ENCODE measurements around the gene CEP350. TPM values are rescaled to one million over a fixed set of nuclear protein-coding genes. Genes with fewer than 3 reads are reported as not detected.

Gene CEP350
- total RNA-seq, 1 donor from 2014 or later: 44.6 TPM

- intact Hi-C loops (cut with micrococcal nuclease): no loop called here
- Mint-ChIP-seq H3K4me3 (no peak overlapping the region), H3K27ac (no peak overlapping the region), H3K4me1 (ENCODE audit: low read depth) (no peaks in the 10 kb centered on the region), H3K27me3 (ENCODE audit: insufficient read depth) (peaks cover 21% of the 10 kb centered on the region), H3K9me3 (no peaks in the 10 kb centered on the region), H3K36me3 (ENCODE audit: low read depth) (no peaks in the 10 kb centered on the region)
- no peak for DNase-seq (ENCODE audit: low spot score)
Observed at GRCh38 chr1:179929955-179930798, 24.4 kb upstream of the CEP350 start.

- no peaks in the 10 kb centered on the region for H3K9me3 Mint-ChIP-seq
- H3K36me3 Mint-ChIP-seq (ENCODE audit: low read depth): no peaks in the 10 kb centered on the region
- H3K4me1 Mint-ChIP-seq (ENCODE audit: low read depth): no peaks in the 10 kb centered on the region
- H3K27me3 Mint-ChIP-seq (ENCODE audit: insufficient read depth): peaks cover 21% of the 10 kb centered on the region
- intact Hi-C loops (cut with micrococcal nuclease): no loop called here
- H3K27ac Mint-ChIP-seq: no peak overlapping the region
- H3K4me3 Mint-ChIP-seq: no peak overlapping the region
- no peak for DNase-seq (ENCODE audit: low spot score)
Observed at GRCh38 chr1:179930867-179931266, 23.7 kb upstream of the CEP350 start.

GRCh38 chr1:179933219-179933618 lies 21.4 kb upstream of the CEP350 start:
- H3K9me3 Mint-ChIP-seq: no peaks in the 10 kb centered on the region
- H3K36me3 Mint-ChIP-seq (ENCODE audit: low read depth): no peaks in the 10 kb centered on the region
- H3K27ac Mint-ChIP-seq: no peak overlapping the region
- DNase-seq (ENCODE audit: low spot score): no peak
- intact Hi-C loops (cut with micrococcal nuclease): no loop called here
- no peaks in the 10 kb centered on the region for H3K4me1 Mint-ChIP-seq (ENCODE audit: low read depth)
- peaks cover 34% of the 10 kb centered on the region for H3K27me3 Mint-ChIP-seq (ENCODE audit: insufficient read depth)
- H3K4me3 Mint-ChIP-seq: no peak overlapping the region

GRCh38 chr1:179935909-179936496 lies 18.6 kb upstream of the CEP350 start:
- H3K27ac Mint-ChIP-seq: no peak overlapping the region
- peaks cover 33% of the 10 kb centered on the region for H3K27me3 Mint-ChIP-seq (ENCODE audit: insufficient read depth)
- no peak overlapping the region for H3K4me3 Mint-ChIP-seq
- no peaks in the 10 kb centered on the region for H3K36me3 Mint-ChIP-seq (ENCODE audit: low read depth)
- no peak for DNase-seq (ENCODE audit: low spot score)
- intact Hi-C loops (cut with micrococcal nuclease): no loop called here
- no peaks in the 10 kb centered on the region for H3K9me3 Mint-ChIP-seq
- H3K4me1 Mint-ChIP-seq (ENCODE audit: low read depth): no peaks in the 10 kb centered on the region

GRCh38 chr1:179937668-179938254 lies 16.8 kb upstream of the CEP350 start:
- Mint-ChIP-seq H3K9me3 (no peaks in the 10 kb centered on the region), H3K4me3 (no peak overlapping the region), H3K27me3 (ENCODE audit: insufficient read depth) (peaks cover 29% of the 10 kb centered on the region), H3K4me1 (ENCODE audit: low read depth) (no peaks in the 10 kb centered on the region), H3K27ac (no peak overlapping the region), H3K36me3 (ENCODE audit: low read depth) (no peaks in the 10 kb centered on the region)
- intact Hi-C loops (cut with micrococcal nuclease): no loop called here
- no peak for DNase-seq (ENCODE audit: low spot score)

- Mint-ChIP-seq H3K36me3 (ENCODE audit: low read depth) (no peaks in the 10 kb centered on the region), H3K9me3 (no peaks in the 10 kb centered on the region), H3K4me3 (no peak overlapping the region), H3K4me1 (ENCODE audit: low read depth) (no peaks in the 10 kb centered on the region), H3K27ac (no peak overlapping the region), H3K27me3 (ENCODE audit: insufficient read depth) (peaks cover 23% of the 10 kb centered on the region)
- DNase-seq (ENCODE audit: low spot score): no peak
- intact Hi-C loops (cut with micrococcal nuclease): no loop called here
Observed at GRCh38 chr1:179938752-179939151, 15.9 kb upstream of the CEP350 start.

GRCh38 chr1:179939941-179940340 lies 14.7 kb upstream of the CEP350 start:
- no peaks in the 10 kb centered on the region for H3K36me3 Mint-ChIP-seq (ENCODE audit: low read depth)
- peaks cover 21% of the 10 kb centered on the region for H3K27me3 Mint-ChIP-seq (ENCODE audit: insufficient read depth)
- no peaks in the 10 kb centered on the region for H3K9me3 Mint-ChIP-seq
- no peaks in the 10 kb centered on the region for H3K4me1 Mint-ChIP-seq (ENCODE audit: low read depth)
- no peak overlapping the region for H3K4me3 Mint-ChIP-seq
- DNase-seq (ENCODE audit: low spot score): no peak
- intact Hi-C loops (cut with micrococcal nuclease): no loop called here
- H3K27ac Mint-ChIP-seq: no peak overlapping the region

GRCh38 chr1:179941454-179941853 lies 13.2 kb upstream of the CEP350 start:
- Mint-ChIP-seq H3K4me1 (ENCODE audit: low read depth) (no peaks in the 10 kb centered on the region), H3K36me3 (ENCODE audit: low read depth) (no peaks in the 10 kb centered on the region), H3K4me3 (no peak overlapping the region), H3K9me3 (no peaks in the 10 kb centered on the region), H3K27me3 (ENCODE audit: insufficient read depth) (peaks cover 19% of the 10 kb centered on the region), H3K27ac (no peak overlapping the region)
- no peak for DNase-seq (ENCODE audit: low spot score)
- intact Hi-C loops (cut with micrococcal nuclease): no loop called here

- no peaks in the 10 kb centered on the region for H3K27me3 Mint-ChIP-seq (ENCODE audit: insufficient read depth)
- H3K4me3 Mint-ChIP-seq: no peak overlapping the region
- intact Hi-C loops (cut with micrococcal nuclease): loop anchor here (5.0 to 10.0 kb wide), 6 partner anchors 57 to 1226 kb away; partner anchors contain the start of genes ACBD6, AXDND1 and RALGPS2
- H3K36me3 Mint-ChIP-seq (ENCODE audit: low read depth): no peaks in the 10 kb centered on the region
- H3K9me3 Mint-ChIP-seq: no peaks in the 10 kb centered on the region
- peaks cover 29% of the 10 kb centered on the region for H3K4me1 Mint-ChIP-seq (ENCODE audit: low read depth)
- H3K27ac Mint-ChIP-seq: no peak overlapping the region
- no peak for DNase-seq (ENCODE audit: low spot score)
Observed at GRCh38 chr1:179950651-179951050, 4.0 kb upstream of the CEP350 start.

GRCh38 chr1:179951383-179952144 lies 3.0 kb upstream of the CEP350 start:
- Mint-ChIP-seq H3K27me3 (ENCODE audit: insufficient read depth) (no peaks in the 10 kb centered on the region), H3K4me1 (ENCODE audit: low read depth) (peaks cover 39% of the 10 kb centered on the region), H3K9me3 (no peaks in the 10 kb centered on the region), H3K4me3 (no peak overlapping the region), H3K27ac (peak overlapping the region; percentile 69), H3K36me3 (ENCODE audit: low read depth) (no peaks in the 10 kb centered on the region)
- intact Hi-C loops (cut with micrococcal nuclease): loop anchor here (5.0 to 10.0 kb wide), 6 partner anchors 56 to 1227 kb away; partner anchors contain the start of genes ACBD6, AXDND1 and RALGPS2
- no peak for DNase-seq (ENCODE audit: low spot score)

GRCh38 chr1:179952186-179952585 lies 2.4 kb upstream of the CEP350 start:
- Mint-ChIP-seq H3K36me3 (ENCODE audit: low read depth) (no peaks in the 10 kb centered on the region), H3K27me3 (ENCODE audit: insufficient read depth) (no peaks in the 10 kb centered on the region), H3K4me1 (ENCODE audit: low read depth) (peaks cover 44% of the 10 kb centered on the region), H3K27ac (peak overlapping the region; percentile 69), H3K9me3 (no peaks in the 10 kb centered on the region), H3K4me3 (peak overlapping the region; percentile 34)
- DNase-seq (ENCODE audit: low spot score): no peak
- intact Hi-C loops (cut with micrococcal nuclease): loop anchor here (5.0 to 10.0 kb wide), 6 partner anchors 55 to 1227 kb away; partner anchors contain the start of genes ACBD6, AXDND1 and RALGPS2

GRCh38 chr1:179953974-179954492 lies 577 bp upstream of the CEP350 start:
- peak; percentile 25 for DNase-seq (ENCODE audit: low spot score)
- Mint-ChIP-seq H3K9me3 (no peaks in the 10 kb centered on the region), H3K27ac (peak overlapping the region; percentile 94), H3K27me3 (ENCODE audit: insufficient read depth) (no peaks in the 10 kb centered on the region), H3K4me3 (peak overlapping the region; percentile 86), H3K4me1 (ENCODE audit: low read depth) (peaks cover 50% of the 10 kb centered on the region), H3K36me3 (ENCODE audit: low read depth) (no peaks in the 10 kb centered on the region)
- intact Hi-C loops (cut with micrococcal nuclease): loop anchor here (1.0 to 10.0 kb wide), 13 partner anchors 35 to 1229 kb away; partner anchors contain the start of genes ACBD6, AXDND1, FAM20B and RALGPS2

Measured in activated T-helper 1 cell treated with anti-CD3 and anti-CD28 coated beads, Interleukin-12 subunit alpha, Interleukin-12 subunit beta, Interleukin-2, Interleukin-4 antibody, amounts not matched to agents 30 ng/mL and 10 ng/mL and 1 ng/mL, durations not matched to agents 14 hours and 24 hours and 36 hours (primary cell).